Large intestine (tissue), 3 donors: ENCODE data around the gene NTMT1. TPM values are rescaled to one million over a fixed set of nuclear protein-coding genes. Genes with fewer than 3 reads are reported as not detected.

Source experiments
- DNase-seq, 2 donors: peaks; one replicate each; pipeline versions ENCODE4 v3.0.0 to v3.0.0-alpha.2; 2013
- H3K27ac ChIP-seq: one replicate; pipeline ENCODE4 v1.5.1; 2013; ENCODE audit warnings: low read length
- H3K27me3 ChIP-seq: 2 replicates; pipeline ENCODE4 v1.6.1; 2013; ENCODE audit warnings: low read length; ENCODE audit not compliant: control insufficient read depth, insufficient read depth
- H3K36me3 ChIP-seq: 2 replicates; pipeline ENCODE4 v1.6.1; 2013; ENCODE audit warnings: low read length; ENCODE audit not compliant: control insufficient read depth, insufficient read depth
- H3K4me1 ChIP-seq: one replicate; pipeline ENCODE4 v1.6.1; 2013; ENCODE audit warnings: low read length; ENCODE audit not compliant: control insufficient read depth, insufficient read depth
- H3K4me3 ChIP-seq: one replicate; pipeline ENCODE4 v1.5.1; 2013; ENCODE audit warnings: low read length
- H3K9me3 ChIP-seq: one replicate; pipeline ENCODE4 v1.6.1; 2013; ENCODE audit warnings: mild to moderate bottlenecking, low read depth, low read length, moderate library complexity; ENCODE audit not compliant: control insufficient read depth
- WGBS: methylation state at CpG from one replicate; pipeline ENCODE4 v1.1.5; 2013; ENCODE audit warnings: low lambda C conversion rate; ENCODE audit not compliant: insufficient coverage; 5-methylcytosine and 5-hydroxymethylcytosine counted together
- polyA plus RNA-seq: library from polyadenylated mRNA; unstranded; fragments of 120-200 nt; gene quantifications from one replicate; pipeline ENCODE4 v1.2.1, GENCODE V29; 2013

Gene NTMT1
- polyA plus RNA-seq, 1 donor, result 45.3 TPM

DNA sequence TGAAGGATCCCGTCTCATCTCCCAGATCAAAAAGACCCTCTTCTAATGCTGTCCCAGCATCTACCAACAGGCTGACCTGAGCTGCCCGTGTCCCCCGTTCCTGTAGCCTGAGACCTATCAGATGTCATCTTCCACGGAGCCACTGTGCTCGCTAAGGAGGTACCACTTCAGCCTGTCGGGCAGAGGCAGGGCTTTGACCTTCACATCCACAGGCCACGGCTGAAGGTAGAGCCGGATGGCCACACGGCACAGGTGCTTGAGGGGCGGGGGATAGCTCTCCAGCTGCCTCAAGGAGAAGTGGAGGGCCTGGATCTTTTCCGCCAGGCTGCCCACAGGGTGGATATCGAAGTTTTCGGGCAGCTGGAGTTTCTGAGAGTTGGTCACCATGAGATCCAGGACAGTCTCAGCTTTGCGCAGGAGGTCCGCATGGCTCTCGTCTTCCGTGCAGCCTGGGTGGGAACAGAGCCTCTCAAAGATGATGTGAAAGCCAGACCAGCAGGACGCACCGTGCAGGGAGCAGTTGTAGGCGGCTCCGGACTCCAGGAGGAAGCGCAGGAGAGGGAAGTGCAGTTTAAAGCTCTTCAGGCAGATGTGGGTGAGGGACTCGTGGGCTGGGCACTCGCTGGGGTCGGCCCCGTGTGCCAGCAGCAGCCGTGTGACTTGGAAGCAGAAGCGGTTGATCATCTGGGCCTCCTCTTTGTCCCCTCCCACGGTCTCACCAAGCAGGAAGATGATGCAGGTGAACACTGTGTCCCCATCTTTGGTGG, 11.9 kb downstream of the NTMT1 start:
- H3K27ac ChIP-seq, result no peak overlapping the region
- WGBS, result 60% methylated on average over 1 of the region's 29 CpGs

DNA sequence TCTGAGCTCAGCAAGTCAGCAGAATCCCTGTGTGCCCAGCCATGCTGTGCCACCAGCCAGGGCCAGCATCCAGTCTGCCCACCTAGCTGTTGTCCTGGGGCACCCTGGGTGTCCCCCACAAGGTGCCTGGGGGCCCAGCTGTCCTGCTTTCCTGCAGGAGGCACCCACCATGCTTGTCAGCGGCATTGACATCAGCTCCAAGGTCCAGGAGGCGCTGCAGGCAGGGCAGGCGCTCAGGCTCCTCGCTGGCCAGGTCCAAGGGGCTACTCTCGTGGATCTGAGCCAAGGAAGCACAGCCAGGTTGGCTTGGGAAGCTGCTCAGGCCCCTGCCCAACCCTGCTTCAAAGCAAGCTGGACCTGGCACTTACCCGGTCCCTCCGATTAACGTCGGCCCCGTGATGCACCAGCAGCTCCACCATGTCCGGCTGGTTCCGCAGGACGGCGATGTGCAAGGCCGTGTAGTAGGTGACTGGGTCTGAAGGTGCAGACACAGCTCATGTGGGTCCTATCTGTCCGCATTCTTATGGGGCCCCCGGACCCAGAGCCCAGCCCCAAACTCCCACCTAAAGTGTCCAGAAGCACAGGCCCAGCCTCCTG, 13.2 kb downstream of the NTMT1 start:
- Histone ChIP-seq H3K36me3 (peaks cover 50% of the 10 kb centered on the region), H3K27ac (no peak overlapping the region), H3K9me3 (no peaks in the 10 kb centered on the region), H3K4me3 (no peak overlapping the region), H3K4me1 (peaks cover 11% of the 10 kb centered on the region), H3K27me3 (no peaks in the 10 kb centered on the region)
- no CpG with 5 or more reads among the region's 17 CpGs for WGBS
- DNase-seq, result no peak

More for the DNA sequence above, 11.9 kb downstream of the NTMT1 start:
- Histone ChIP-seq H3K9me3 (no peaks in the 10 kb centered on the region), H3K36me3 (peaks cover 63% of the 10 kb centered on the region), H3K4me1 (peaks cover 11% of the 10 kb centered on the region), H3K4me3 (no peak overlapping the region), H3K27me3 (no peaks in the 10 kb centered on the region)
- no peak for DNase-seq

DNA sequence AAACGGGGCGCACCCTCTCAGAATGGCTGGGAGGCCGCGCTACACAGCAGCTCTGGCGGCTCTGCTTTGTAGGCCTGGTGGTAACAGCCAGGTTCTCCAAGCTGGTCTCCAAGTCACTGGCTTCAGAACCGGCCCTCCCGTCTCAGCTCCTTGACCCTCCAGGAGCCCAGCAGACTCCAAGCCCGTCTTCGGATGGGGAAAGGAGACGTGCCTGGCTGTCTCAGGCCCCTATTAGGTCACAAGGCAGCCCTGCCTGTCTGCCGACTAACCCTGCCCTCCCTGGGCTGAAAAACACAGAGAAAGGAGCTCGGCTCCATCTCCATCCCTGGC, 13.8 kb downstream of the NTMT1 start:
- H3K36me3 ChIP-seq, result peaks cover 44% of the 10 kb centered on the region
- no peaks in the 10 kb centered on the region for H3K9me3 ChIP-seq
- H3K4me1 ChIP-seq, result peaks cover 11% of the 10 kb centered on the region
- DNase-seq, result no peak
- WGBS, result no CpG with 5 or more reads among the region's 12 CpGs
- no peak overlapping the region for H3K27ac ChIP-seq
- H3K4me3 ChIP-seq, result no peak overlapping the region
- H3K27me3 ChIP-seq, result no peaks in the 10 kb centered on the region

DNA sequence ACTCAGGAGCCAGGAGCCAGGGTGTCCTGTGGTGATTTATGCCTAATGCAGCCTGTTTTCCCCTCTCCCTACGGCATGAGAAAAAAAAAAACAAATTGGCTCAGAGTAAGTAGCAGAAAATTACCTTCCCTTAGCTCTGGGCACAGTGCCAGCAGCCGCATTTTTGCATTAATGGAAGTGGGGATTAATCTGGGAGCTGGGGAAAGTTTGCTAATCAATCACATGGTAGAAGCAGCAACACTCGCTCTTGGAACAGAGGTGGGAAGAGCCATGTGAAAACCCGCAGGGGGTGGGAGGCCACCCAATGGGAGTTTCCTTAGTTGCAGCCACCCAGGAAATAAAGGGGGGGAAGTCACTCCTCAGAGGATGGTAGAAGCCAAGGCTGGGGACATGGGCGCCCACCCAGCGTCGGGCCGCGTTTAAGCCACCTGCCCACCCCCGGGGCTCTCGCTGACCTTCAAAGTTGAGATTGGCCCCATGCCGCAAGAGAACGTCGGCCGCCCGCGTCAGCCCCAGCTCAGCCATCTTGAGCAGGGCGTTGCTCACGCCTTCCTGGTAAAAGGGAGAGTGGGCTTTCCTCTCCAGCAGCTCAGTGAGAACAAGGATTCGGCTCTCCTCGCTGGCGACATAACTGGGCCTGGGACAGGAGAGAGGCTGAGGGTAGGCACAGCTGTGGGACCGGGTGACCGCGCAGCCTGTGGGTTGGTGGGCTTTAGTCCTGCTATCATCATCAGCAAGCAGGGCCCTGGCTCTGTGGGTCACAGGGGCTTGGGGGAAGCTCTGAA, 14.3 kb downstream of the NTMT1 start:
- peaks cover 38% of the 10 kb centered on the region for H3K36me3 ChIP-seq
- no peak overlapping the region for H3K27ac ChIP-seq
- H3K4me3 ChIP-seq, result peak overlapping the region; percentile 99
- H3K9me3 ChIP-seq, result no peaks in the 10 kb centered on the region
- peaks cover 11% of the 10 kb centered on the region for H3K4me1 ChIP-seq
- no peaks in the 10 kb centered on the region for H3K27me3 ChIP-seq
- no CpG with 5 or more reads among the region's 25 CpGs for WGBS
- DNase-seq, result no peak

DNA sequence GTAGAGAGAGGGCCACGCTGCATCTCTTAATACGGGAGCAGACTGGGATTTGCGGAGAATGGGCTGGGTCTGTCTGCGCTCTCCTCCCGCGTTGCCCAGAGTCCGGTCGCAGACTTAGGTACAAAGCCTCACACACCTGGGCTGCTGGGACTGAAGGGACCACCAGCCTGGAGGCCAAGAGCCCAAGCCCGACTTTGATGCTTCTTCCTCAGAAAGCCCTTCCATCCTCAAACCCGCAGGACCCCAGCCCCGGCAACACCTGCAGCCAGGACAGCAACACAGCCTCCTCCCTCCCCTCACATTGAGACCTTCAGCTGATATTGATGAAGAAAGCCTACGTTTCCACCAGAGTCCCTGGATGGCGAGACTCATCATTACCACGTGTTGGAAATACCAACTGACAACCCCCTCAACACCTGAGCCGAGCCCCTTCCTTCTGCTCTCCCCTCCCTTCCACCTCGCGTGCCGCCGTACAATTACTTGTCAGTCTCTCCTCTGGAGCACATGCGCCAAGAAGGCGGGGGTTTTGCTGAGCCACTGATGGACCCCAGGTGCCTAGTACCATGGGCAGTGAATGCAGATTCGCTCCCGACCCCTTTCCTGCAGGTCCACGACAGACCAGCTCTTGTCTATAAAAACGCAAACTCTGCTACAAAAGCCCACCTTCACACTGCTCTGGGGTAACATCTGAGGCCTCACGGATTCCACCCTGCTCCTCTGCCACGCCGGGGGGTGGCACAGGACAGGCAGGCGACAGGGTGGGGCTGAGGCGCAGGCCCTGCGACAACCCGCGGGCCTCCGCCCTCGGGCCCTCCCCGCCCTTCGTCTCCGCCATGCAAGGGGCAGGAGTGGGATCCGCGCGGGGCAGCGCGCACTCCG, 15.1 kb downstream of the NTMT1 start:
- no peak for DNase-seq
- Histone ChIP-seq H3K27me3 (no peaks in the 10 kb centered on the region), H3K36me3 (peaks cover 32% of the 10 kb centered on the region), H3K9me3 (no peaks in the 10 kb centered on the region), H3K27ac (no peak overlapping the region), H3K4me1 (peaks cover 11% of the 10 kb centered on the region), H3K4me3 (peak overlapping the region; percentile 99)
- 0% methylated on average over 1 of the region's 44 CpGs for WGBS

DNA sequence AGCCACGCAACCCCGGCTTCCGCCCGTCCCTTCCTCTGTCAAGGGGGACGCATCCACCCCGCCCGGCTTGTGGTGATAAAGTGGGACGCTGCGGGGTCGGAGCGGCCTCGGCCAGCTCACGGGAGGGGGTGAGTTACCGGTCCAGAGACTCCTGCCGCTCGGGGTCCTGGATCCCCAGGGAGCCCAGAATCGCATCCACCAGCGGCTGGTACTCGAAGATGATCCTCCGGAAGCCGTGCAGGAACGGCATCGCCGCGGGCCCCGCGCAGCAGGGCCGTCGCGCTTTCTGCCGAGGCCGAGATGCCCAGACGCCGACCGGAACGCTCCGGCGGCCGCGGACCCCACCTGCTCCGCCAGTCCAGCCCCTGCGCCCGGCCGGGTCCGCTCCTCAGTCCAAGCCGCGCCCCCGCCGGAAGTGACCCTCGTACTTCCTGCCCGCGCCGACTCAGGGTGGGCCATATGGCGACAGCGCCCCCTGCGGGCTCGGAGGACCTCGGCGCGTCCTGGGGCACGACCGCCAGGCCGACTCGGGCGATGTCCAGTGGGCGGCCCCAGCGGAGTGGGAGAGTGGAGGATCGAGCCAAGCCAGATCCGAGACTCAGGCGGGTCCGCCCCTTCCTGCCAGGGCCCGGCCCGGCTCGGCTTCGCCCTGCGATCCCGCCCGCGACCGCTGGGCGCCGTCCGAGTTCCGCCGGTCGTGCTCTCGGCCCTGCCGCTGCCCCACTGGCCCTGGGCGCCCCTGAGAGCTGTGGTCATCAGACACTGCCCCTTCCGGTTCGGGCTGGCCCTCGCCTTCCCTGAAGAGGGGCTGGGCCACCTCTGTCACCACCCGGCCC, 16.0 kb downstream of the NTMT1 start, which contains the start of gene ASB6:
ASB6 (minus strand) TSS at position 402 of the 836 bp plus-strand sequence; CDS start at position 250, 152 bp downstream.
- DNase-seq, result peak; percentile 97 to 99
- Histone ChIP-seq H3K27ac (peak within 1 kb of the TSS; percentile 91), H3K9me3 (no peaks in the 10 kb centered on the region), H3K27me3 (no peaks in the 10 kb centered on the region), H3K4me1 (peaks cover 11% of the 10 kb centered on the region), H3K4me3 (peak within 1 kb of the TSS; percentile 99), H3K36me3 (peaks cover 27% of the 10 kb centered on the region)
- no CpG with 5 or more reads among the region's 93 CpGs for WGBS

DNA sequence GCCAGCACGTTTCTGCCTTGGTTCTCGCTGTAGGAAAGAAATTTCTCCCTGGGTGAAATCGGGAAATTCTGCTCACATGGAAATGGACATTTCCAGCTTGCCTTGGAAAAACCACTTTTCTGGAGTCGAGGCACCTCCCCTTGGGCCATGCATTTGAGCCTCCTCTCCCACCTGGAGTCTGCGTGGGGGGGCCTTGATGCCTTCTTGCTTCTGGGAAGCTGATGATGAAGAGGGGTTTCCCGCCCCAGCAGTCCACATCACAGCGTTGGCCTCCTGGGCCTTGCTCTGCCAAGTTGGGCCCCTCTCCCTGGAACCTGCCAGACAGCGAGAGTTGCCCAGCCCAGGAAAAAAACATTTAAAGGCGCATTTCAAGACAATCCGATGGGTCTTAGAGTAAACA, 17.7 kb downstream of the NTMT1 start:
- Histone ChIP-seq H3K9me3 (no peaks in the 10 kb centered on the region), H3K4me1 (peaks cover 11% of the 10 kb centered on the region), H3K36me3 (peaks cover 9% of the 10 kb centered on the region), H3K27me3 (no peaks in the 10 kb centered on the region), H3K27ac (no peak overlapping the region), H3K4me3 (no peak overlapping the region)
- 86% methylated on average over 1 of the region's 10 CpGs for WGBS
- no peak for DNase-seq

DNA sequence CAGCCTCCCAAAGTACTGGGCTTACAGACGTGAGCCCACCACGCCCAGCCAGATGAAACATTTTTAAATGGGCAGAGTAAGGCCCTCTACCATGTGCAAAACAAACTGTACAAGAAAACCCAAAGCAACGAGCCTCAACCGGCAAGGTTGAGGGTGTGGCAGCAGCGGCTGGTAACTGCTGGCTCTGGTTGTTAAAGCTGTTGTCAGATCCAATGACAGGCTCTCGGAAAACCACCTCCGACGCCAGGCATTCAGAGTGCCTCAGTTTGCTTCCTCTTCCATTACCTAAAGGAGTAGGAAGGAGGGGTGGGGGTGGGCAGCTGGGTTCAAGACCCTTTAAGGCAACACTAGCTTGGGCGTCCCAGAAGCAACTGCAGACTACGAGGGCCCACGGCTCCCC, 18.4 kb downstream of the NTMT1 start:
- no peaks in the 10 kb centered on the region for H3K9me3 ChIP-seq
- peaks cover 11% of the 10 kb centered on the region for H3K4me1 ChIP-seq
- H3K27ac ChIP-seq, result no peak overlapping the region
- H3K4me3 ChIP-seq, result no peak overlapping the region
- no peak for DNase-seq
- peaks cover 3% of the 10 kb centered on the region for H3K36me3 ChIP-seq
- H3K27me3 ChIP-seq, result no peaks in the 10 kb centered on the region
- whole genome bisulfite sequencing, result no CpG with 5 or more reads among the region's 11 CpGs

DNA sequence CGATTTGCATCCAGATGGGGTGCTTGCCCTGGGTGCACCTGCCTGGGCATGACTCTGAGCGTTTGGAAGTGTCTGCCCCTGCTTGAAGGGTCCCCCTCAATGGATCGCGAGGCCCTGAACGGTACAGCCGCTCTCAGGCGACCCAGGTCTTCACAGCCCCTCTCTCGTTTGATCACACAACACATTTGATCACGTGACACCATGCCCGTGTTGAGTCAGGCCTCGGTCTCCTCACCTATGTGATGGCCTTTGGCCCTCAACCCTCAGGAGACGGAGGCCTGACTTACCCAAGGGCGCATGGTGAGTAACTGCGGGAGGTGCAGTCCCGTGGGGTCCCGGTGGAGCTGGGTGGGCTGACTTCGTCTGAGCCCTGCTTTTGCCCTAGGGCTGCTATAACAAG, 18.9 kb downstream of the NTMT1 start:
- DNase-seq, result no peak
- WGBS, result no CpG with 5 or more reads among the region's 17 CpGs
- no peaks in the 10 kb centered on the region for H3K27me3 ChIP-seq
- H3K4me3 ChIP-seq, result no peak overlapping the region
- H3K9me3 ChIP-seq, result no peaks in the 10 kb centered on the region
- H3K36me3 ChIP-seq, result no peaks in the 10 kb centered on the region
- H3K27ac ChIP-seq, result no peak overlapping the region
- H3K4me1 ChIP-seq, result peaks cover 11% of the 10 kb centered on the region
